GM12878 (cell line): Measurements from ENCODE around the gene SALL3. TPM values are rescaled to one million over a fixed set of nuclear protein-coding genes. Genes with fewer than 3 reads are reported as not detected.

Experiments used
- ATAC-seq: fragments of 200-7000 bp; cut with Tn5 transposase; 3 replicates; pipeline ENCODE4 v1.9.1; 2020; ENCODE audit warnings: mild to moderate bottlenecking, moderate library complexity
- BruUV-seq: library from RNA; stranded (reverse); fragments of 400-500 nt; replicated peaks from 2 replicates; lab custom pipeline; 2021; lab: Mats Ljungman, UMichigan
- CTCF ChIA-PET: fragments of 300-600 bp; sonication (Branson Sonifier 250); formaldehyde crosslinking; extraction: SDS; loops from one replicate; lab custom pipeline; 2021; ENCODE audit warnings: inconsistent platforms; lab: Yijun Ruan, JAX
- POLR2A ChIA-PET: fragments of 350-600 bp; formaldehyde crosslinking; extraction: SDS; loops from one replicate; lab custom pipeline; 2021; ENCODE audit warnings: inconsistent platforms; lab: Charles Lee
- RAD21 ChIA-PET: fragments of 300-600 bp; sonication (Branson Sonifier 250); formaldehyde crosslinking; loops from one replicate; lab custom pipeline; 2023; ENCODE audit warnings: antibody characterized with exemption; ENCODE audit not compliant: unreplicated experiment; lab: Charles Lee
- SMC1A ChIA-PET: fragments of 300-600 bp; sonication (Branson Sonifier 250); formaldehyde crosslinking; loops from one replicate; lab custom pipeline; 2023; ENCODE audit not compliant: unreplicated experiment, uncharacterized antibody; lab: Charles Lee
- DNase-seq: peaks from one replicate; pipeline ENCODE4 v3.0.0-alpha.2; 2011; ENCODE audit warnings: low read depth, low spot score
- FAIRE-seq: peaks from 3 replicates; lab custom pipeline; 2011; peaks lifted over from hg19 to GRCh38; lab: Jason Lieb, UNC
- H2AFZ ChIP-seq: 2 replicates; pipeline ENCODE4 v1.6.0; 2011; ENCODE audit warnings: low read depth, low read length, control low read depth; ENCODE audit not compliant: control insufficient read depth
- H3K27ac ChIP-seq: 2 replicates; pipeline ENCODE4 v1.5.1; 2011; ENCODE audit warnings: control low read depth; ENCODE audit not compliant: control insufficient read depth, insufficient read depth
- H3K27me3 ChIP-seq, 2 experiments: replicated peaks in 1 of 2; 2 replicates each; pipeline versions ENCODE4 v1.6.0 to v1.6.1; 2011; ENCODE audit warnings: low read length in 1 of 2; ENCODE audit not compliant: control insufficient read depth in 2 of 2, insufficient read depth in 2 of 2
- H3K36me3 ChIP-seq, 2 experiments: 2 replicates each; pipeline ENCODE4 v1.5.1; 2011; ENCODE audit warnings: low read length in 1 of 2; ENCODE audit not compliant: control insufficient read depth in 2 of 2, insufficient read depth in 2 of 2
- H3K4me1 ChIP-seq: 2 replicates; pipeline ENCODE4 v1.6.1; 2011; ENCODE audit warnings: mild to moderate bottlenecking, low read length, moderate library complexity, mixed read lengths; ENCODE audit not compliant: control insufficient read depth, insufficient read depth
- H3K4me2 ChIP-seq: 2 replicates; pipeline ENCODE4 v1.6.0; 2011; ENCODE audit warnings: control low read depth; ENCODE audit not compliant: control insufficient read depth, insufficient read depth
- H3K4me3 ChIP-seq: fragments of 200-600 bp; sonication (generic); 2 replicates; pipeline ENCODE4 v1.5.1; 2016
- H3K79me2 ChIP-seq: 2 replicates; pipeline ENCODE4 v1.6.0; 2011; ENCODE audit warnings: low read length; ENCODE audit not compliant: control insufficient read depth, insufficient read depth
- H3K9ac ChIP-seq: 2 replicates; pipeline ENCODE4 v1.8.0; 2011; ENCODE audit warnings: low read length, control low read depth, mixed read lengths; ENCODE audit not compliant: control insufficient read depth, insufficient read depth
- H3K9me3 ChIP-seq: replicated peaks from 3 replicates; pipeline ENCODE4 v1.5.1; 2011; ENCODE audit warnings: mild to moderate bottlenecking, low read length; ENCODE audit not compliant: control insufficient read depth, insufficient read depth
- H4K20me1 ChIP-seq: 2 replicates; pipeline ENCODE4 v1.6.0; 2011; ENCODE audit not compliant: control insufficient read depth, insufficient read depth
- CHD4 ChIP-seq: fragments of 200-600 bp; sonication (generic); IDR thresholded peaks from 2 replicates; pipeline ENCODE4 v1.6.1; 2016; ENCODE audit warnings: mild to moderate bottlenecking
- MXI1 ChIP-seq: fragments of 150-350 bp; IDR thresholded peaks from 2 replicates; pipeline ENCODE4 v1.6.1; 2011; ENCODE audit warnings: low read depth, mild to moderate bottlenecking, inconsistent platforms, low read length, improper control_type of control experiment
- POLR2AphosphoS5 ChIP-seq: IDR thresholded peaks from 2 replicates; pipeline ENCODE4 v1.6.1; 2011; ENCODE audit warnings: mild to moderate bottlenecking, low read length, inconsistent platforms
- SIX5 ChIP-seq: IDR thresholded peaks from 2 replicates; pipeline ENCODE4 v1.6.1; 2011; ENCODE audit warnings: mild to moderate bottlenecking, low read depth, low read length, moderate library complexity; ENCODE audit not compliant: severe bottlenecking
- STAT3 ChIP-seq: IDR thresholded peaks from 2 replicates; pipeline ENCODE4 v1.6.1; 2011; ENCODE audit warnings: low read depth, low read length, improper control_type of control experiment
- TCF7 ChIP-seq: IDR thresholded peaks from 2 replicates; pipeline ENCODE4 v1.6.1; 2014; ENCODE audit warnings: antibody characterized with exemption, borderline replicate concordance
- ZNF622 ChIP-seq: fragments of 450-650 bp; IDR thresholded peaks from 2 replicates; pipeline ENCODE4 v1.6.1; 2017; ENCODE audit warnings: mild to moderate bottlenecking, inconsistent platforms
- WGBS: methylation state at CpG from one replicate; pipeline ENCODE4 v1.1.6; 2016; ENCODE audit warnings: low lambda C conversion rate; ENCODE audit not compliant: insufficient replicate concordance, insufficient coverage; ENCODE audit errors: missing lambda C conversion rate; 5-methylcytosine and 5-hydroxymethylcytosine counted together
- in situ Hi-C: fragments of 300-500 bp; cut with MboI; formaldehyde crosslinking; loops from 9 replicates; pipeline ENCODE4 v1.14.3; 2018; ENCODE audit warnings: mixed read lengths
- intact Hi-C: fragments of 100-400 bp; cut with micrococcal nuclease; formaldehyde crosslinking; loops from one replicate; pipeline ENCODE4 v1.14.2; 2022; ENCODE audit not compliant: unreplicated experiment
- polyA plus RNA-seq, 11 experiments: library from polyadenylated mRNA; depleted of rRNA in 4 of 11; unstranded in 6 of 11; stranded (reverse) in 5 of 11; fragments of >200 nt; fragmentation: Nextera tagmentation in 4 of 11; fragmentation: Illumina TruSeq in 1 of 11; extraction: Ambion mirVana in 4 of 11; extraction: Trizol in 1 of 11; gene quantifications; 1 replicate in 1 of 11; 2 replicates in 10 of 11; pipeline versions ENCODE4 v1.2.1 to v1.2.3, GENCODE V29; 2011 to 2016; ENCODE audit warnings: inconsistent platforms in 2 of 11, missing spikeins in 2 of 11, low read depth in 1 of 11
- total RNA-seq, 4 experiments: library from RNA; depleted of rRNA in 3 of 4; stranded (reverse); fragments of >200 nt in 3 of 4; fragmentation: Illumina TruSeq in 1 of 4; extraction: Trizol in 1 of 4; gene quantifications; 2 replicates each; pipeline versions ENCODE4 v1.2.1 to v1.2.3, GENCODE V29; 2013 to 2021
- TF ChIP-seq, protein P1 (sequence below): fragments of 450-650 bp; IDR thresholded peaks from 2 replicates; pipeline ENCODE4 v1.6.1; 2016; ENCODE audit warnings: mild to moderate bottlenecking
- TF ChIP-seq, protein P2 (sequence below): fragments of 450-650 bp; IDR thresholded peaks from 2 replicates; pipeline ENCODE4 v1.6.1; 2016; ENCODE audit warnings: mild to moderate bottlenecking
- TF ChIP-seq, protein P3 (sequence below): fragments of 150-350 bp; IDR thresholded peaks from 2 replicates; pipeline ENCODE4 v1.6.1; 2016; ENCODE audit warnings: low read depth, low read length
- TF ChIP-seq, protein P4 (sequence below): fragments of 450-650 bp; conservative IDR thresholded peaks from 2 replicates; pipeline ENCODE4 v1.6.1; 2017; ENCODE audit warnings: mild to moderate bottlenecking, moderate library complexity
- TF ChIP-seq, protein P5 (sequence below): IDR thresholded peaks from 2 replicates; pipeline ENCODE4 v1.6.1; 2011; ENCODE audit warnings: low read depth, low read length, improper control_type of control experiment, borderline replicate concordance

Gene SALL3
- total and polyA plus RNA-seq, 10 of the 15 experiments (the other 5 are each of a cell fraction or from before 2014, with no cell fraction given): 0.01 to 0.10 (median 0.07) TPM; not detected in 7

DNA sequence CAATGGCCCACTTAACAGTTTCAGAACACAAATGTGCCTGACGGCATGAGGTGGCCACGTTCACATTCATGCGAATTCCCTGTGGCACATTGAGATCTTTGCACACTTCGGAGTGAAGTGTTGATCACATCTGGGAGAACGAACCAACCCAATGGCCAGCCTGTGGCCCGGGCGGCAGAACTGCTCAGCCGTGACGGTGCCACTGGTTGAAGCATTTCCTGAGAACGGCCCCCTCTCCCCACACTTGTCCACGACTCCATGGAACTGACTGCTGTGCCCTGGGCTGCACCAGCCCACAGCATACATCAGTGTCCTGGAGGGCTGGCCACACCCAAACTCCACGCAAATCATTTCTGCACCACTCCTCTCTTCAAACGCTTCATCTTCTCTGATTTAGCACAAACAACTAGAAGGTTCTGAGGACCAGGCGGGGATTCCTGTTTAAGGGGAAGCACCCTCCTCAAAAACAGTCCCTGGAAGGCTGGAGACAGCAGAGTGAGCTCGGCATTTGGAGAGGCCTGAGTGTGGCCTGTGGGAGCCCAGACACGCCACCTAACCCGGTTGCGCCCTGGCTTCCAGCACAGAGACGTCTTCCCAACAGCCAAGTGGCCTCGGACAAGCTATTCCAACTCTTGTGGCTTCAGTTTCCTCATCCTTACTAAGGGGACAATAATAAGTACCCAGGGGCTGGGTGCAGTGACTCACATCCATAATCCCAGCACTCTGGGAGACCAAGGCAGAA lies 9.9 kb upstream of the SALL3 start (continued):
- TF ChIP-seq, protein P1, sequence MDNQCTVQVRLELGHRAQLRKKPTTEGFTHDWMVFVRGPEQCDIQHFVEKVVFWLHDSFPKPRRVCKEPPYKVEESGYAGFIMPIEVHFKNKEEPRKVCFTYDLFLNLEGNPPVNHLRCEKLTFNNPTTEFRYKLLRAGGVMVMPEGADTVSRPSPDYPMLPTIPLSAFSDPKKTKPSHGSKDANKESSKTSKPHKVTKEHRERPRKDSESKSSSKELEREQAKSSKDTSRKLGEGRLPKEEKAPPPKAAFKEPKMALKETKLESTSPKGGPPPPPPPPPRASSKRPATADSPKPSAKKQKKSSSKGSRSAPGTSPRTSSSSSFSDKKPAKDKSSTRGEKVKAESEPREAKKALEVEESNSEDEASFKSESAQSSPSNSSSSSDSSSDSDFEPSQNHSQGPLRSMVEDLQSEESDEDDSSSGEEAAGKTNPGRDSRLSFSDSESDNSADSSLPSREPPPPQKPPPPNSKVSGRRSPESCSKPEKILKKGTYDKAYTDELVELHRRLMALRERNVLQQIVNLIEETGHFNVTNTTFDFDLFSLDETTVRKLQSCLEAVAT: no peak

DNA sequence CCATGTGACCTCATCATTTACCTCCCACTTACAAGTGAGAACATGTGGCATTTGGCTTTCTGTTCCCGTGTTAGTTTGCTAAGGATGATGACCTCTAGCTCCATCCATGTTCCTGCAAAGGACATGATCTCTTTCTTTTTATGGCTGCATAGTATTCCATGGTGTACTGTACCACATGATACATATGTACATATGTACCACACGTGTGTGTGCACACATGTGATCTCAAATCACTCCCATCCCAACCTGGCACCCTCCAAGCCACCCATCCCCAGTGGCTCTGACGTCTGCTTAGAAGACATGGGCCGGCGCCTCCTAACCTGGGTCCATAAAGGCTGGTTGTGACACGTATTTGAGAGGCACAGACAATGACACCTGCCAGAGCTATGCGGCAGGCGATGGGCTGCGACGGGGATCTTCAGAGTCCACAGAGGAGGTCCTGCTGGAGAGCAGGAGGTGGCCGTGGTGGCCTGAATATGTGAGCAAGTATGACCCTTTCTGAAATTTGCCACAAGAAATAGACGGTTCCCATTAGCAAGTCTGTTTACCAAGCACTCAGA lies 8.8 kb upstream of the SALL3 start:
- BruUV-seq: no TSS peak
- Histone ChIP-seq H3K4me2 (no peak overlapping the region), H2AFZ (no peak overlapping the region), H4K20me1 (no peaks in the 10 kb centered on the region), H3K36me3 (no peaks in the 10 kb centered on the region), H3K27ac (no peak overlapping the region), H3K4me1 (no peaks in the 10 kb centered on the region), H3K27me3 (no peaks in the 10 kb centered on the region), H3K79me2 (no peaks in the 10 kb centered on the region), H3K9me3 (no peaks in the 10 kb centered on the region; the same call in 2 of the 3 replicates), H3K9ac (no peak overlapping the region), H3K4me3 (no peak overlapping the region)
- DNase-seq (no peak), FAIRE-seq (no peak), ATAC-seq (no peak)
- 64% methylated on average over 12 of the region's 12 CpGs for WGBS
- SMC1A ChIA-PET: no interaction called here
- in situ Hi-C loops (loop anchor here (25.0 kb wide), 1 partner anchor 434 kb away; no protein-coding TSS in a partner anchor), intact Hi-C loops (no loop called here)
- POLR2A ChIA-PET: no interaction called here
- CTCF ChIA-PET: no interaction called here
- RAD21 ChIA-PET: no interaction called here
- TF ChIP-seq ZNF622 (no peak), TCF7 (no peak), CHD4 (no peak), STAT3 (no peak), POLR2AphosphoS5 (no peak), SIX5 (no peak), MXI1 (no peak)
- TF ChIP-seq, protein P2, sequence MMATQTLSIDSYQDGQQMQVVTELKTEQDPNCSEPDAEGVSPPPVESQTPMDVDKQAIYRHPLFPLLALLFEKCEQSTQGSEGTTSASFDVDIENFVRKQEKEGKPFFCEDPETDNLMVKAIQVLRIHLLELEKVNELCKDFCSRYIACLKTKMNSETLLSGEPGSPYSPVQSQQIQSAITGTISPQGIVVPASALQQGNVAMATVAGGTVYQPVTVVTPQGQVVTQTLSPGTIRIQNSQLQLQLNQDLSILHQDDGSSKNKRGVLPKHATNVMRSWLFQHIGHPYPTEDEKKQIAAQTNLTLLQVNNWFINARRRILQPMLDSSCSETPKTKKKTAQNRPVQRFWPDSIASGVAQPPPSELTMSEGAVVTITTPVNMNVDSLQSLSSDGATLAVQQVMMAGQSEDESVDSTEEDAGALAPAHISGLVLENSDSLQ: no peak
- TF ChIP-seq, protein P3, sequence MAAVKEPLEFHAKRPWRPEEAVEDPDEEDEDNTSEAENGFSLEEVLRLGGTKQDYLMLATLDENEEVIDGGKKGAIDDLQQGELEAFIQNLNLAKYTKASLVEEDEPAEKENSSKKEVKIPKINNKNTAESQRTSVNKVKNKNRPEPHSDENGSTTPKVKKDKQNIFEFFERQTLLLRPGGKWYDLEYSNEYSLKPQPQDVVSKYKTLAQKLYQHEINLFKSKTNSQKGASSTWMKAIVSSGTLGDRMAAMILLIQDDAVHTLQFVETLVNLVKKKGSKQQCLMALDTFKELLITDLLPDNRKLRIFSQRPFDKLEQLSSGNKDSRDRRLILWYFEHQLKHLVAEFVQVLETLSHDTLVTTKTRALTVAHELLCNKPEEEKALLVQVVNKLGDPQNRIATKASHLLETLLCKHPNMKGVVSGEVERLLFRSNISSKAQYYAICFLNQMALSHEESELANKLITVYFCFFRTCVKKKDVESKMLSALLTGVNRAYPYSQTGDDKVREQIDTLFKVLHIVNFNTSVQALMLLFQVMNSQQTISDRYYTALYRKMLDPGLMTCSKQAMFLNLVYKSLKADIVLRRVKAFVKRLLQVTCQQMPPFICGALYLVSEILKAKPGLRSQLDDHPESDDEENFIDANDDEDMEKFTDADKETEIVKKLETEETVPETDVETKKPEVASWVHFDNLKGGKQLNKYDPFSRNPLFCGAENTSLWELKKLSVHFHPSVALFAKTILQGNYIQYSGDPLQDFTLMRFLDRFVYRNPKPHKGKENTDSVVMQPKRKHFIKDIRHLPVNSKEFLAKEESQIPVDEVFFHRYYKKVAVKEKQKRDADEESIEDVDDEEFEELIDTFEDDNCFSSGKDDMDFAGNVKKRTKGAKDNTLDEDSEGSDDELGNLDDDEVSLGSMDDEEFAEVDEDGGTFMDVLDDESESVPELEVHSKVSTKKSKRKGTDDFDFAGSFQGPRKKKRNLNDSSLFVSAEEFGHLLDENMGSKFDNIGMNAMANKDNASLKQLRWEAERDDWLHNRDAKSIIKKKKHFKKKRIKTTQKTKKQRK: no peak
- TF ChIP-seq, protein P4, sequence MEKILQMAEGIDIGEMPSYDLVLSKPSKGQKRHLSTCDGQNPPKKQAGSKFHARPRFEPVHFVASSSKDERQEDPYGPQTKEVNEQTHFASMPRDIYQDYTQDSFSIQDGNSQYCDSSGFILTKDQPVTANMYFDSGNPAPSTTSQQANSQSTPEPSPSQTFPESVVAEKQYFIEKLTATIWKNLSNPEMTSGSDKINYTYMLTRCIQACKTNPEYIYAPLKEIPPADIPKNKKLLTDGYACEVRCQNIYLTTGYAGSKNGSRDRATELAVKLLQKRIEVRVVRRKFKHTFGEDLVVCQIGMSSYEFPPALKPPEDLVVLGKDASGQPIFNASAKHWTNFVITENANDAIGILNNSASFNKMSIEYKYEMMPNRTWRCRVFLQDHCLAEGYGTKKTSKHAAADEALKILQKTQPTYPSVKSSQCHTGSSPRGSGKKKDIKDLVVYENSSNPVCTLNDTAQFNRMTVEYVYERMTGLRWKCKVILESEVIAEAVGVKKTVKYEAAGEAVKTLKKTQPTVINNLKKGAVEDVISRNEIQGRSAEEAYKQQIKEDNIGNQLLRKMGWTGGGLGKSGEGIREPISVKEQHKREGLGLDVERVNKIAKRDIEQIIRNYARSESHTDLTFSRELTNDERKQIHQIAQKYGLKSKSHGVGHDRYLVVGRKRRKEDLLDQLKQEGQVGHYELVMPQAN: no peak
- TF ChIP-seq, protein P5, sequence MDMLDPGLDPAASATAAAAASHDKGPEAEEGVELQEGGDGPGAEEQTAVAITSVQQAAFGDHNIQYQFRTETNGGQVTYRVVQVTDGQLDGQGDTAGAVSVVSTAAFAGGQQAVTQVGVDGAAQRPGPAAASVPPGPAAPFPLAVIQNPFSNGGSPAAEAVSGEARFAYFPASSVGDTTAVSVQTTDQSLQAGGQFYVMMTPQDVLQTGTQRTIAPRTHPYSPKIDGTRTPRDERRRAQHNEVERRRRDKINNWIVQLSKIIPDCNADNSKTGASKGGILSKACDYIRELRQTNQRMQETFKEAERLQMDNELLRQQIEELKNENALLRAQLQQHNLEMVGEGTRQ: no peak
